CD4-positive, alpha-beta T cell treated with Interleukin-15 for 4 hours (primary cell): ENCODE measurements around the gene DELE1.
A peak's percentile ranks its signal among the peaks of the same experiment; 100 is the strongest.

Source experiments
- DNase-seq: peaks from one replicate; pipeline ENCODE4 v3.0.0-alpha.2; 2020; ENCODE audit warnings: low spot score

Gene DELE1

GRCh38 chr5:141958546-141959172 lies 35.0 kb downstream of the DELE1 start:
- no peak for DNase-seq

GRCh38 chr5:141960018-141960417 lies 36.3 kb downstream of the DELE1 start:
- DNase-seq = no peak

GRCh38 chr5:141960449-141961323 lies 37.0 kb downstream of the DELE1 start:
- DNase-seq = peak; percentile 92

GRCh38 chr5:141961466-141961865 lies 37.8 kb downstream of the DELE1 start:
- DNase-seq = no peak

- no peak for DNase-seq
Observed at GRCh38 chr5:141963701-141964100, 40.0 kb downstream of the DELE1 start.

- DNase-seq = no peak
Observed at GRCh38 chr5:141965071-141965470, 41.4 kb downstream of the DELE1 start.

GRCh38 chr5:141966275-141966962 lies 42.7 kb downstream of the DELE1 start:
- no peak for DNase-seq

- DNase-seq = no peak
Observed at GRCh38 chr5:141966963-141967333, 43.3 kb downstream of the DELE1 start.

GRCh38 chr5:141968914-141969608 lies 45.4 kb downstream of the DELE1 start, which contains the start of gene RNF14:
Gene RNF14 (plus strand): TSS chr5:141969105. CDS start chr5:141973589, 4,484 bp downstream.
- peak; percentile 93 for DNase-seq

GRCh38 chr5:141969783-141970771 lies 46.4 kb downstream of the DELE1 start:
- DNase-seq = no peak

GRCh38 chr5:141973871-141974595 lies 50.4 kb downstream of the DELE1 start:
- DNase-seq = no peak

GRCh38 chr5:141976176-141976575 lies 52.5 kb downstream of the DELE1 start:
- DNase-seq = no peak

- DNase-seq = no peak
Observed at GRCh38 chr5:141978389-141978788, 54.7 kb downstream of the DELE1 start.

GRCh38 chr5:141982626-141983025 lies 59.0 kb downstream of the DELE1 start:
- DNase-seq = no peak

- no peak for DNase-seq
Observed at GRCh38 chr5:141986072-141986471, 62.4 kb downstream of the DELE1 start.

GRCh38 chr5:141989720-141990119 lies 66.0 kb downstream of the DELE1 start:
- no peak for DNase-seq
